Measurements from ENCODE around the gene CTNND2. TPM values are rescaled to one million over a fixed set of nuclear protein-coding genes. Genes with fewer than 3 reads are reported as not detected.

The CTNND2 gene
- total RNA-seq, 1 experiment from 2014 or later, result 7.0 TPM

DNA sequence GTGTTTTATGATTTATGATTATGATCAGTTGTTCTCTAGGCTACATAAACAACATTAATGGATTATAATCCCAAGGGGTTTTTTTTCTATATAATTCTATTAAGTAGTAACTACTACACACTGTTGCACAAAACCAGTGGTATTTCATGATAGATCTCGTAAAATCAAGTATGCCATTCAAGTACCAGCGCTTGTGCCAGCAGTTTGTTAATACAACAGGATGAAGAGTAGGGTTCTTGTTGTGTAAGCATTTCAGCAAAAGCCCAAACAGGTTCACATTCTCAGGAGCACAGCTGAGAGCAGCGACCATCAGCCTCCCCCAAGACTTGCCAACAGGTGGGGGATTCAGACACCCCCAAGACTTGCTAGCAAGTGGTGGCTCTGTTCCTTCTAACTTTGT is 88.8 kb downstream of the CTNND2 start:
- no peak overlapping the region for H4K5ac ChIP-seq (ENCODE audit: insufficient read length, low read depth, low read length)
- no peaks in the 10 kb centered on the region for H3K79me2 ChIP-seq (ENCODE audit: insufficient read depth, low read length)
- no peak overlapping the region for H3K56ac ChIP-seq (ENCODE audit: insufficient read length, low read depth, low read length)
- no peaks in the 10 kb centered on the region for H3K79me1 ChIP-seq (ENCODE audit: insufficient read depth, low read depth, low read length, poor library complexity, severe bottlenecking)
- no peak overlapping the region for H3K23ac ChIP-seq (ENCODE audit: insufficient read length, low read depth, low read length)
- H3K18ac ChIP-seq (ENCODE audit: insufficient read length, low read depth, low read length), result no peak overlapping the region
- H3K27me3 ChIP-seq (ENCODE audit: insufficient read depth, low read length), result no peaks in the 10 kb centered on the region
- no peak overlapping the region for H2AFZ ChIP-seq (ENCODE audit: low read length)
- H3K36me3 Mint-ChIP-seq (ENCODE audit: insufficient read depth in 1 of 3, low read depth in 3 of 3), result 0 out of 7 replicates have a peak, but pooled peaks cover 0 to 1% (median 0%) of the 10 kb centered on the region in 3 experiments
- no peak overlapping the region for H3K4me3 Mint-ChIP-seq
- no peaks in the 10 kb centered on the region for H3K23me2 ChIP-seq (ENCODE audit: insufficient read length, low read depth, low read length, poor library complexity, severe bottlenecking)
- H3K27me3 Mint-ChIP-seq (ENCODE audit: low read depth), result peaks cover 3% of the 10 kb centered on the region
- H4K20me1 ChIP-seq (ENCODE audit: control insufficient read depth, insufficient read depth, insufficient read length), result no peaks in the 10 kb centered on the region
- peaks cover 9 to 15% of the 10 kb centered on the region in 2 experiments for H3K4me1 Mint-ChIP-seq
- H2BK5ac ChIP-seq (ENCODE audit: insufficient read length, low read length), result no peak overlapping the region
- no peak overlapping the region for H4K8ac ChIP-seq (replicated peaks; ENCODE audit: insufficient read length, low read depth, low read length)
- no peak overlapping the region for H3K4ac ChIP-seq (ENCODE audit: low read depth, low read length)
- H3K9ac ChIP-seq (ENCODE audit: extremely low read depth, insufficient read length, low read length), result no peak overlapping the region
- no peak overlapping the region; a peak in 1 of 7 replicates for H3K27ac Mint-ChIP-seq
- H3K27ac ChIP-seq (ENCODE audit: insufficient read length, low read depth, low read length), result no peak overlapping the region
- no peak overlapping the region for H2AK5ac ChIP-seq (ENCODE audit: insufficient read length, low read length)
- H3K4me2 ChIP-seq (ENCODE audit: insufficient read depth, insufficient read length, low read length), result no peak overlapping the region
- H2BK15ac ChIP-seq (ENCODE audit: low read depth, low read length), result no peak overlapping the region
- no peak overlapping the region for H3T11ph ChIP-seq (ENCODE audit: low read length)
- H2BK120ac ChIP-seq (ENCODE audit: low read depth, low read length, poor library complexity, severe bottlenecking), result no peak overlapping the region
- no peak overlapping the region for H4K91ac ChIP-seq (ENCODE audit: insufficient read length, low read depth, low read length)
- no peaks in the 10 kb centered on the region; a peak in 1 of 5 replicates for H3K9me3 Mint-ChIP-seq
- H3K14ac ChIP-seq (ENCODE audit: insufficient read depth, low read length), result no peak overlapping the region
- 0 out of 2 replicates have a peak, but pooled peaks cover 3% of the 10 kb centered on the region for H3K4me1 ChIP-seq (ENCODE audit: insufficient read depth, low read length)
- no peak overlapping the region for H2BK20ac ChIP-seq (ENCODE audit: low read depth, low read length, poor library complexity, severe bottlenecking)
- WGBS (ENCODE audit: extremely low coverage, insufficient read length, low lambda C conversion rate), result no CpG with 5 or more reads among the region's 3 CpGs
- H2BK12ac ChIP-seq (ENCODE audit: insufficient read length, low read depth, low read length), result no peak overlapping the region
- no peak for DNase-seq
- TF ChIP-seq, protein P1, sequence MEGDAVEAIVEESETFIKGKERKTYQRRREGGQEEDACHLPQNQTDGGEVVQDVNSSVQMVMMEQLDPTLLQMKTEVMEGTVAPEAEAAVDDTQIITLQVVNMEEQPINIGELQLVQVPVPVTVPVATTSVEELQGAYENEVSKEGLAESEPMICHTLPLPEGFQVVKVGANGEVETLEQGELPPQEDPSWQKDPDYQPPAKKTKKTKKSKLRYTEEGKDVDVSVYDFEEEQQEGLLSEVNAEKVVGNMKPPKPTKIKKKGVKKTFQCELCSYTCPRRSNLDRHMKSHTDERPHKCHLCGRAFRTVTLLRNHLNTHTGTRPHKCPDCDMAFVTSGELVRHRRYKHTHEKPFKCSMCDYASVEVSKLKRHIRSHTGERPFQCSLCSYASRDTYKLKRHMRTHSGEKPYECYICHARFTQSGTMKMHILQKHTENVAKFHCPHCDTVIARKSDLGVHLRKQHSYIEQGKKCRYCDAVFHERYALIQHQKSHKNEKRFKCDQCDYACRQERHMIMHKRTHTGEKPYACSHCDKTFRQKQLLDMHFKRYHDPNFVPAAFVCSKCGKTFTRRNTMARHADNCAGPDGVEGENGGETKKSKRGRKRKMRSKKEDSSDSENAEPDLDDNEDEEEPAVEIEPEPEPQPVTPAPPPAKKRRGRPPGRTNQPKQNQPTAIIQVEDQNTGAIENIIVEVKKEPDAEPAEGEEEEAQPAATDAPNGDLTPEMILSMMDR (conservative IDR thresholded peaks at IDR 0.05), result no peak
- no peaks in the 10 kb centered on the region for H3K9me3 ChIP-seq (ENCODE audit: control insufficient read depth, low read depth, low read length)
